Vagina (tissue), 2 donors: ENCODE measurements around the gene NCOA5. TPM values are rescaled to one million over a fixed set of nuclear protein-coding genes. Genes with fewer than 3 reads are reported as not detected.

ENCODE experiments used
- DNase-seq, 2 donors: peaks; one replicate each; pipeline ENCODE4 v3.0.0-alpha.2; 2017; ENCODE audit errors: extremely low spot score in 2 of 2
- H3K27ac ChIP-seq: fragments of 200-600 bp; sonication (generic); one replicate; pipeline ENCODE4 v1.5.1; 2019
- H3K27me3 ChIP-seq: fragments of 200-600 bp; sonication (generic); one replicate; pipeline ENCODE4 v1.5.1; 2019
- H3K36me3 ChIP-seq, 2 donors: fragments of 200-600 bp; sonication (generic); one replicate each; pipeline ENCODE4 v1.5.1; 2017 to 2019
- H3K4me1 ChIP-seq: fragments of 200-600 bp; sonication (generic); one replicate; pipeline ENCODE4 v1.5.1; 2019
- H3K4me3 ChIP-seq, 2 donors: fragments of 200-600 bp; sonication (generic); 1 replicate in 1 of 2; 2 replicates in 1 of 2; pipeline ENCODE4 v1.5.1; 2016 to 2019
- H3K9me3 ChIP-seq: fragments of 200-600 bp; sonication (generic); one replicate; pipeline ENCODE4 v1.5.1; 2019
- POLR2A ChIP-seq, 2 donors: fragments of 450-650 bp; IDR thresholded peaks; one replicate each; pipeline ENCODE4 v1.6.1; 2017; ENCODE audit warnings: antibody characterized with exemption in 2 of 2, mild to moderate bottlenecking in 2 of 2, moderate library complexity in 2 of 2
- POLR2AphosphoS5 ChIP-seq, 2 donors: sonication (generic); formaldehyde crosslinking; IDR thresholded peaks; one replicate each; pipeline ENCODE4 v1.9.0; 2017; ENCODE audit warnings: antibody characterized with exemption in 2 of 2, mild to moderate bottlenecking in 2 of 2, low read depth in 1 of 2; ENCODE audit not compliant: insufficient read depth in 1 of 2
- intact Hi-C: fragments of 100-400 bp; cut with DNase I; formaldehyde crosslinking; loops from one replicate; pipeline ENCODE4 v1.15.1; 2023
- total RNA-seq: library from RNA; depleted of rRNA; stranded (reverse); fragments of >200 nt; gene quantifications from one replicate; pipeline ENCODE4 v1.2.3, GENCODE V29; 2016
- TF ChIP-seq, protein P1 (sequence below), 3 experiments: fragments of 450-650 bp in 2 of 3; fragments of 200-600 bp in 1 of 3; sonication (generic) in 1 of 3; IDR thresholded peaks; one replicate each; pipeline ENCODE4 v1.5.1; 2017 to 2019; ENCODE audit warnings: antibody characterized with exemption in 3 of 3, mild to moderate bottlenecking in 2 of 3, moderate library complexity in 2 of 3

The NCOA5 gene
- total RNA-seq, 1 donor from 2014 or later, result 33.9 TPM

GRCh38 chr20:46130534-46130933, 40.8 kb upstream of the NCOA5 start:
- Histone ChIP-seq H3K4me3 (no peak overlapping the region), H3K9me3 (no peaks in the 10 kb centered on the region), H3K36me3 (no peaks in the 10 kb centered on the region), H3K27me3 (no peaks in the 10 kb centered on the region), H3K4me1 (no peaks in the 10 kb centered on the region), H3K27ac (no peak overlapping the region)
- intact Hi-C loops, result no loop called here
- TF ChIP-seq POLR2A (IDR thresholded peaks at IDR 0.05), result no peak
- no peak for TF ChIP-seq POLR2AphosphoS5 (IDR thresholded peaks at IDR 0.05; ENCODE audit: insufficient read depth in 1 of 2, low read depth in 1 of 2)
- TF ChIP-seq, protein P1, sequence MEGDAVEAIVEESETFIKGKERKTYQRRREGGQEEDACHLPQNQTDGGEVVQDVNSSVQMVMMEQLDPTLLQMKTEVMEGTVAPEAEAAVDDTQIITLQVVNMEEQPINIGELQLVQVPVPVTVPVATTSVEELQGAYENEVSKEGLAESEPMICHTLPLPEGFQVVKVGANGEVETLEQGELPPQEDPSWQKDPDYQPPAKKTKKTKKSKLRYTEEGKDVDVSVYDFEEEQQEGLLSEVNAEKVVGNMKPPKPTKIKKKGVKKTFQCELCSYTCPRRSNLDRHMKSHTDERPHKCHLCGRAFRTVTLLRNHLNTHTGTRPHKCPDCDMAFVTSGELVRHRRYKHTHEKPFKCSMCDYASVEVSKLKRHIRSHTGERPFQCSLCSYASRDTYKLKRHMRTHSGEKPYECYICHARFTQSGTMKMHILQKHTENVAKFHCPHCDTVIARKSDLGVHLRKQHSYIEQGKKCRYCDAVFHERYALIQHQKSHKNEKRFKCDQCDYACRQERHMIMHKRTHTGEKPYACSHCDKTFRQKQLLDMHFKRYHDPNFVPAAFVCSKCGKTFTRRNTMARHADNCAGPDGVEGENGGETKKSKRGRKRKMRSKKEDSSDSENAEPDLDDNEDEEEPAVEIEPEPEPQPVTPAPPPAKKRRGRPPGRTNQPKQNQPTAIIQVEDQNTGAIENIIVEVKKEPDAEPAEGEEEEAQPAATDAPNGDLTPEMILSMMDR (IDR thresholded peaks at IDR 0.05), result no peak
- DNase-seq, result no peak

DNA sequence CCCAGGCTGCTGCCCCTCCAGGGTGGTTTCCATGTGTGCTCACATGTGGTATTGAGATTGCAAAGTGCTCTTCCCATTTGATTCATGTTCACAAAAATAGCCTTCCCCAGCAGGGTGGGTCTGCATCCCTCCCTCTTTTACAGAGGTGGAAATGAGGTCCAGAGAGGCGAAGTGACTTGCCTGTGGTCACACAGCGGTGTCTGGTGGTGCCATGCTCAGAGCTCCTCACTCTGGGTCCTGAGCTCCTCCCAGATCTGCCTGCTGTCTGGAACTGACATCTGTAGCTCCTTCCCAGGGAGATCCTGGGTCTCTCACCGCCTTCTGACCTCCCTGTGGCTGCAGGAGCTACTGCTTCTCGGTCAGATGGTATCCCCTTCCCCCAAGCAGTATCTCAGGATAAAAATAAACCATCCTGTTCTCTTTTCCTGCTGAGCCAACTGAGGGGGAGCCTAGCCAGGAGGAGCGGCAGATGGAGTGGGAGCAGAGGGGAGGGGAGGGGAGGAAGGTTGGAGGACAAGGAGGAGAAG, 40.3 kb upstream of the NCOA5 start:
- no peaks in the 10 kb centered on the region for H3K9me3 ChIP-seq
- TF ChIP-seq, protein P1 (IDR thresholded peaks at IDR 0.05), result no peak
- TF ChIP-seq POLR2A (IDR thresholded peaks at IDR 0.05), result no peak
- TF ChIP-seq POLR2AphosphoS5 (IDR thresholded peaks at IDR 0.05; ENCODE audit: insufficient read depth in 1 of 2, low read depth in 1 of 2), result no peak
- intact Hi-C loops, result no loop called here
- no peak for DNase-seq
- H3K4me1 ChIP-seq, result no peaks in the 10 kb centered on the region
- no peaks in the 10 kb centered on the region for H3K27me3 ChIP-seq
- H3K27ac ChIP-seq, result no peak overlapping the region
- H3K4me3 ChIP-seq, result no peak overlapping the region
- no peaks in the 10 kb centered on the region for H3K36me3 ChIP-seq

DNA sequence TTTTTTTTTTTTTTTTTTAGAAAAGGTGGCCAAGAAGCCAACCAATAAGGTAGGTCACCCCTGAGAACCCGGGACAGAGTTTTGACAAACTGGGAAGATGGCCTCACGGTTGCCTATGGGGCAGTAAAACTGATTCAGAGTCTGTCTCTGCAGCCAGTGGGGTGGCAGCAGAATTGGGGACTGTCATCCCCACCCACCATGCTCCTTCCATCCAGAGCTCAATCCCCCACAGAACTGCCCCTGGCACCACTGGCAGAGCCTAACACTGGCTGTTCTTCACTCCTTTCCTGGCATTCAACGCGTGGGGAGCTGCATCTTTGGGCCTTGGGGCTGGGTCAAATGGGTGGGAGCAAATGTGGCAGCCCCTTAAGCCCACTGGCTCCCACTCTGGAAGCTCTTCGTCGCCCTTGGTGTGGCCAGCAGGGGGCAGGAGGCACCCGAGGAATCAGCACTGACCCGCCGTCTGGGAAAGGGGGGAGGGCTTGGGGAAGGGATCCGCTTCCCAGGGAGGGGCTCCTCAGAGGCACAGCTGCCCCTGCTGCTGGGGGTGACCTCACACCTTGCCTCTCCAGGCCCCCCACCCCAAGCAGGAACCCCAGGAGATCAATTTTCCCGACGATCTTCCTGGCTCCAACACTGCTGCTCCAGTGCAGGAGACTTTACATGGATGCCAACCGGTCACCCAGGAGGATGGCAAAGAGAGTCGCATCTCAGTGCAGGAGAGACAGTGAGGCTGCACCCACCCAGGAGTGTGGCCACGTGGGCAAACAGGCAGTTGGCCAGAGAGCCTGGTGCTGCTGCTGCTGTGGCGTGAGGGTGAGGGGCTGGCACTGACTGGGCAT, 38.8 kb upstream of the NCOA5 start:
- Histone ChIP-seq H3K36me3 (peaks cover 0 to 3% of the 10 kb centered on the region in 2 donors), H3K4me1 (no peaks in the 10 kb centered on the region), H3K4me3 (no peak overlapping the region), H3K27me3 (no peaks in the 10 kb centered on the region), H3K9me3 (no peaks in the 10 kb centered on the region), H3K27ac (no peak overlapping the region)
- no peak for DNase-seq
- TF ChIP-seq POLR2A (IDR thresholded peaks at IDR 0.05), result no peak
- no peak for TF ChIP-seq POLR2AphosphoS5 (IDR thresholded peaks at IDR 0.05; ENCODE audit: insufficient read depth in 1 of 2, low read depth in 1 of 2)
- TF ChIP-seq, protein P1 (IDR thresholded peaks at IDR 0.05), result peak in 2 of 3 experiments; percentile 24 to 34
- intact Hi-C loops, result no loop called here

DNA sequence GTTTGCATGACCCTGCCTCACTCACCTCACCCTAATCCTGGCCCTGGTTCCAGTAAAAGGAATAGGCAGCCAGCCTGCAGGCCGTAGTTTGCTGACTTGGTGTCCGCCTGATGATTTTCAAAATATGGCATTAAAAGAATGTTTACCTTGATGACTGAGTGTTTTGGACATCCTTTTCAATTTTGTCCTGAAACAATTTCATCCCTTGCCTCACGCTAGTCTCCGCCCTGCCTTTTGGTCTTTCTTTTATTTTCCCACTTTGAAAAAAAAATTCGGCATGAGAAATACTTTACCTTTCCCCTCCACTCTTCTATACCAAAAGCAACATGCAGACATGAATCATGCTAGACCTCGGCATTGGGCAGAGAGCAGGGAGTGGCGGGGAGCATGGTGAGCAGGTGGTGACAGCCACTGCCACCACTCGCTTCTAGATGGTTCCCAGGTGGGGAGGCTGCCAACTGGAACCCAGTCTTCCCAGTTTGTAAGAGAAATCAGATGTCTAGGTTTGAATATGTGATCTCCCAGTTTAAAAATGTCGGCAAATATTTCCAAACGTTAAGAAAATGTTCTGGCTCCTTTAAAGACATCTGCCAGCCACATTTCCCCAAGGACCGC, 37.7 kb upstream of the NCOA5 start:
- H3K27me3 ChIP-seq, result no peaks in the 10 kb centered on the region
- TF ChIP-seq, protein P1 (IDR thresholded peaks at IDR 0.05), result no peak
- TF ChIP-seq POLR2AphosphoS5 (IDR thresholded peaks at IDR 0.05; ENCODE audit: insufficient read depth in 1 of 2, low read depth in 1 of 2) (no peak), POLR2A (IDR thresholded peaks at IDR 0.05) (no peak)
- H3K4me3 ChIP-seq, result no peak overlapping the region
- H3K27ac ChIP-seq, result no peak overlapping the region
- H3K36me3 ChIP-seq, result peaks cover 0 to 13% of the 10 kb centered on the region in 2 donors
- no peak for DNase-seq
- no peaks in the 10 kb centered on the region for H3K4me1 ChIP-seq
- H3K9me3 ChIP-seq, result no peaks in the 10 kb centered on the region
- intact Hi-C loops, result no loop called here
